ENCODE measurements around the gene RAD18. TPM values are rescaled to one million over a fixed set of nuclear protein-coding genes. Genes with fewer than 3 reads are reported as not detected.

RAD18 gene
- polyA plus RNA-seq, 1 experiment: 10.7 TPM

DNA sequence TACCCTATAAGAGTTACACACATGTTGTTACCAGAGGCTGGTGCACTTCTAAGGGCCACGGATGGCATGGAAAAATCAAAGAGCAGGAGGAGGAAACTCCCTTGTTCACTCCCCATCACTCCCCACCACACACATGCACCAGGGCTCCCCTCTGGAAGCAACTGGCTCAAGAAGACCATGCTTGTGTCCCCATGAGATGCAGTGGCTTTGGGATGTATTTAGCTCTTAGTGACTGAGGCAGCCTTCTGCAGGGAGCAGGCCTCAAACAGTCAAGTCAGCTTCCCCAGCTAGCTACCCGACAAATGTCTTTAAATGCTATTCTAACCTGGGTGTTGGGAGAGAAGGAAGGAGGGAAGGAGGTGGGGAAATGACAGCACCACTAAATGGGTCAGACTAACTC is 32.9 kb upstream of the RAD18 start:
- POLR2A ChIA-PET: interaction anchor here (0.6 kb wide), 1 partner anchor 8 kb away, joined by 5 read pairs; no protein-coding TSS in a partner anchor
- TF ChIP-seq, protein P1, sequence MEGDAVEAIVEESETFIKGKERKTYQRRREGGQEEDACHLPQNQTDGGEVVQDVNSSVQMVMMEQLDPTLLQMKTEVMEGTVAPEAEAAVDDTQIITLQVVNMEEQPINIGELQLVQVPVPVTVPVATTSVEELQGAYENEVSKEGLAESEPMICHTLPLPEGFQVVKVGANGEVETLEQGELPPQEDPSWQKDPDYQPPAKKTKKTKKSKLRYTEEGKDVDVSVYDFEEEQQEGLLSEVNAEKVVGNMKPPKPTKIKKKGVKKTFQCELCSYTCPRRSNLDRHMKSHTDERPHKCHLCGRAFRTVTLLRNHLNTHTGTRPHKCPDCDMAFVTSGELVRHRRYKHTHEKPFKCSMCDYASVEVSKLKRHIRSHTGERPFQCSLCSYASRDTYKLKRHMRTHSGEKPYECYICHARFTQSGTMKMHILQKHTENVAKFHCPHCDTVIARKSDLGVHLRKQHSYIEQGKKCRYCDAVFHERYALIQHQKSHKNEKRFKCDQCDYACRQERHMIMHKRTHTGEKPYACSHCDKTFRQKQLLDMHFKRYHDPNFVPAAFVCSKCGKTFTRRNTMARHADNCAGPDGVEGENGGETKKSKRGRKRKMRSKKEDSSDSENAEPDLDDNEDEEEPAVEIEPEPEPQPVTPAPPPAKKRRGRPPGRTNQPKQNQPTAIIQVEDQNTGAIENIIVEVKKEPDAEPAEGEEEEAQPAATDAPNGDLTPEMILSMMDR (IDR thresholded peaks at IDR 0.05; ENCODE audit: low read depth, low read length): no peak
- H3K27me3 ChIP-seq (ENCODE audit: control insufficient read depth, insufficient read depth, low read length): peaks cover 35% of the 10 kb centered on the region
- no peak overlapping the region for H3K27ac ChIP-seq (ENCODE audit: low read depth, low read length)
- no peak overlapping the region for H3K4me3 ChIP-seq (ENCODE audit: low read depth, low read length)
- CTCF ChIA-PET: interaction anchor here (1.1 to 2.9 kb wide), 4 partner anchors 9 to 307 kb away, joined by 3 to 24 read pairs (median 4); no protein-coding TSS in a partner anchor
- no peak for DNase-seq (ENCODE audit: low read depth, low spot score)
- no peaks in the 10 kb centered on the region for H3K9me3 ChIP-seq (ENCODE audit: control insufficient read depth, insufficient read depth, low read length)

DNA sequence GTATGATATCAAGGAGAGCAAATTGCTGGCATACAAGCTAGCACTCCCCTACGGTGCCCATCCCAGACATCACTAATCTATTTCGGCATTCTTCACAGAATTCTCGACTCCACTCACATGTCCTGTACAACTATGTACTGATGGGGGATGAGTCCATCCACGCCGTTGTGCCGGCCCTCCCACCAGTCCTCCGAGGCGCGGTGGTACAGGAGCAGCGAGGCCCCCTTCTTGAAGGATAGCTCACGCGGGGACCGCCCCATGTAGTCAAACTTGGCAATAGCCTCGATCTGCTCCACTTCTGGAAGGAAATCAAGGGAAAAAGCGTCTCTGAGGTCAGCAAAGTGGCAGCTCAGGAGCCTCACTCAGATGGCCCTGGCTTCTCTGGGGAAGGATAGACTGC is 31.0 kb upstream of the RAD18 start:
- no peak overlapping the region for H3K27ac ChIP-seq (ENCODE audit: low read depth, low read length)
- ChIA-PET CTCF (interaction anchor here (1.5 kb wide), 1 partner anchor 308 kb away, joined by 4 read pairs; no protein-coding TSS in a partner anchor), POLR2A (no interaction called here)
- peaks cover 3% of the 10 kb centered on the region; the same call in 1 of the 2 replicates for H3K9me3 ChIP-seq (ENCODE audit: control insufficient read depth, insufficient read depth, low read length)
- no peak overlapping the region for H3K4me3 ChIP-seq (ENCODE audit: low read depth, low read length)
- no peak for DNase-seq (ENCODE audit: low read depth, low spot score)
- TF ChIP-seq, protein P1 (IDR thresholded peaks at IDR 0.05; ENCODE audit: low read depth, low read length): no peak
- peaks cover 25% of the 10 kb centered on the region for H3K27me3 ChIP-seq (ENCODE audit: control insufficient read depth, insufficient read depth, low read length)

DNA sequence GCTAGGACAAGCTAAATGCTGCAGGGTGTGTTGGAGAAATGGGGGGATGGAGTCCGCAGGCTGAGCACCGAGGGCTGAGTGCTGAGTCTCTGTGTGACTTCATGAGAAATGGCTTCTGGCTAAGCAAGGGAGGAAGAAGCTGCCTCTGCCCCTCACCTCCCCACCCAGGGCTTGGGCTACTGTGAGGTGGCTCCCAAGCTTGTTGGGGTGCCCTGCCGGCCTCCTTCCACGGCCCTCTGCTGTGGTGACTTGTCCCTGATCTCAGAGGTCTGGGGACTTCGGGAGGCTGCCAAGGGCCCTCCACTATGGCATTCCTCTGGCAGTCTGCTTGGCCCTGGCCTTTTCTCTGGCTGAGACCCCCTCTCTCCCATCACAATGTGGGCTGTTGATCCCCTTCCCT is 30.1 kb upstream of the RAD18 start:
- CTCF ChIA-PET: interaction anchor here (0.6 to 1.9 kb wide), 2 partner anchors 224 to 330 kb away, joined by 3 to 7 read pairs; partner anchors contain the start of gene OXTR
- TF ChIP-seq, protein P1 (IDR thresholded peaks at IDR 0.05; ENCODE audit: low read depth, low read length): no peak
- Histone ChIP-seq H3K27me3 (ENCODE audit: control insufficient read depth, insufficient read depth, low read length) (peaks cover 29% of the 10 kb centered on the region), H3K27ac (ENCODE audit: low read depth, low read length) (no peak overlapping the region), H3K9me3 (ENCODE audit: control insufficient read depth, insufficient read depth, low read length) (peaks cover 3% of the 10 kb centered on the region; the same call in 1 of the 2 replicates), H3K4me3 (ENCODE audit: low read depth, low read length) (no peak overlapping the region)
- no peak for DNase-seq (ENCODE audit: low read depth, low spot score)
- POLR2A ChIA-PET: no interaction called here

DNA sequence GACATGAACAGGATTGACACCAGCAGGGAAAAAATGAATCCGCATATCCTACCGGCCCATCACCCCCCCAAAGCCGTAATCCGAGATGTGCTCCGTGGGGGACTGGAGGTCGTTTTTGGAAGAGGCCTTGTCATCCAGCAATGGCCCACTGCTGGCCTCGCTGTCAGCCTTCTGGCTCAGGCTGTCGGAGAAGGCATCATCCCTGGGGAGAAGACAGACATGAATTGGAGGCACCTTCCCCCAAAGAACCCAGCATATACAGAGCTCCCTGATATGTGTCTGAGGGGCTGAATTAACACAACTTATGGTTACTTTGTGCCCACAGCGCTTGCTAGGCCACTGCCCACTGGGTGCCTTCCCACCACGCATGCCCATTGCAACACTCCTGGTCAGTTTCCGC is 29.6 kb upstream of the RAD18 start:
- CTCF ChIA-PET: interaction anchor here (1.9 to 6.0 kb wide), 2 partner anchors 223 to 310 kb away, joined by 7 to 41 read pairs; partner anchors contain the start of gene OXTR
- DNase-seq (ENCODE audit: low read depth, low spot score): no peak
- H3K27me3 ChIP-seq (ENCODE audit: control insufficient read depth, insufficient read depth, low read length): peaks cover 29% of the 10 kb centered on the region
- H3K9me3 ChIP-seq (ENCODE audit: control insufficient read depth, insufficient read depth, low read length): peaks cover 3% of the 10 kb centered on the region; the same call in 1 of the 2 replicates
- POLR2A ChIA-PET: no interaction called here
- no peak overlapping the region for H3K27ac ChIP-seq (ENCODE audit: low read depth, low read length)
- TF ChIP-seq, protein P1 (IDR thresholded peaks at IDR 0.05; ENCODE audit: low read depth, low read length): no peak
- H3K4me3 ChIP-seq (ENCODE audit: low read depth, low read length): no peak overlapping the region

DNA sequence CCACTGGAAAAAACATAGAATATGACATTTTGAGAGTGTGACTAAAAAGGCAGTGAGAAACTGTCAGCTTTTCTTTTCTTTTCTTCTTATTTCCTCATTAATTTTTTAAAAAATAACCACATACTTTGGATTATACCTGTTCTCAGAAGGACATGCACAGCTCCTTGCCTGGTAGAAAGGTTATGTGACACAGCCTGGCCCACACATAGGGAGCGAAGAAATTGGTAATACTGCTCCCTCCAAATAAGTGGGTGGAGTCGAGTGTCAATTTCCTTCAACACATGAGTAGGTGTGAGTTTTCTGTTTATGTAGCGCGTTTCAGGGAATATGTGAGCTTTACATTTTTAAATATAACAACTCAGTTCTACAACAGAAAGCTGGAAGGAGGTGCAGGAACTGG is 28.9 kb upstream of the RAD18 start:
- POLR2A ChIA-PET: no interaction called here
- no peak for DNase-seq (ENCODE audit: low read depth, low spot score)
- TF ChIP-seq, protein P1 (IDR thresholded peaks at IDR 0.05; ENCODE audit: low read depth, low read length): no peak
- H3K9me3 ChIP-seq (ENCODE audit: control insufficient read depth, insufficient read depth, low read length): peaks cover 3% of the 10 kb centered on the region; the same call in 1 of the 2 replicates
- CTCF ChIA-PET: interaction anchor here (1.3 to 6.0 kb wide), 3 partner anchors 21 to 311 kb away, joined by 4 to 41 read pairs (median 7); partner anchors contain the start of gene OXTR
- H3K27me3 ChIP-seq (ENCODE audit: control insufficient read depth, insufficient read depth, low read length): peaks cover 29% of the 10 kb centered on the region
- no peak overlapping the region for H3K4me3 ChIP-seq (ENCODE audit: low read depth, low read length)
- no peak overlapping the region for H3K27ac ChIP-seq (ENCODE audit: low read depth, low read length)
